ENCODE data around the gene CARD10. TPM values are rescaled to one million over a fixed set of nuclear protein-coding genes. Genes with fewer than 3 reads are reported as not detected.

The CARD10 gene
- total RNA-seq, 1 donor from 2014 or later: 2.7 TPM

DNA sequence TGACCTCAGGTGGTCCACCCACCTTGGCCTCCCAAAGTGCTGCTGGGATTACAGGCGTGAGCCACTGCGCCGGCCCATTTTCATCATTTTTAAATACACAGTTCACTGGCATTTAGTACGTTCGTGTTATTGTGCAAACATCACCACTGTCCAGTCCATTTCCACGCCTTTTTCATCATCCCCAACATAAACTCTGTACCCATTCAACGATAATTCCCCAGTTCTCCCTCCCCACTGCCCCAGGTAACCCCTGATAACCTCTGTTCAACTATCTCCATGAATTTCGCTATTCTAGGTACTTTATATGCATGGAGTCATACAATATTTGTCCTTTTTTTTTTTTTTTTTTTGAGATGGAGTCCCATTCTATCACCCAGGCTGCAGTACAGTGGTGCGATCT is 73.7 kb downstream of the CARD10 start:
- H3K36me3 Mint-ChIP-seq (ENCODE audit: unreplicated experiment): peaks cover 11% of the 10 kb centered on the region
- peaks cover 18% of the 10 kb centered on the region for H3K4me1 Mint-ChIP-seq (ENCODE audit: low read depth, unreplicated experiment)
- H3K27ac Mint-ChIP-seq (ENCODE audit: unreplicated experiment): no peak overlapping the region
- H3K4me3 Mint-ChIP-seq (ENCODE audit: unreplicated experiment): no peak overlapping the region
- H3K27me3 Mint-ChIP-seq (ENCODE audit: unreplicated experiment): peaks cover 6% of the 10 kb centered on the region
- DNase-seq: no peak
- H3K9me3 Mint-ChIP-seq (ENCODE audit: unreplicated experiment): peaks cover 3% of the 10 kb centered on the region
- TF ChIP-seq, protein P1, sequence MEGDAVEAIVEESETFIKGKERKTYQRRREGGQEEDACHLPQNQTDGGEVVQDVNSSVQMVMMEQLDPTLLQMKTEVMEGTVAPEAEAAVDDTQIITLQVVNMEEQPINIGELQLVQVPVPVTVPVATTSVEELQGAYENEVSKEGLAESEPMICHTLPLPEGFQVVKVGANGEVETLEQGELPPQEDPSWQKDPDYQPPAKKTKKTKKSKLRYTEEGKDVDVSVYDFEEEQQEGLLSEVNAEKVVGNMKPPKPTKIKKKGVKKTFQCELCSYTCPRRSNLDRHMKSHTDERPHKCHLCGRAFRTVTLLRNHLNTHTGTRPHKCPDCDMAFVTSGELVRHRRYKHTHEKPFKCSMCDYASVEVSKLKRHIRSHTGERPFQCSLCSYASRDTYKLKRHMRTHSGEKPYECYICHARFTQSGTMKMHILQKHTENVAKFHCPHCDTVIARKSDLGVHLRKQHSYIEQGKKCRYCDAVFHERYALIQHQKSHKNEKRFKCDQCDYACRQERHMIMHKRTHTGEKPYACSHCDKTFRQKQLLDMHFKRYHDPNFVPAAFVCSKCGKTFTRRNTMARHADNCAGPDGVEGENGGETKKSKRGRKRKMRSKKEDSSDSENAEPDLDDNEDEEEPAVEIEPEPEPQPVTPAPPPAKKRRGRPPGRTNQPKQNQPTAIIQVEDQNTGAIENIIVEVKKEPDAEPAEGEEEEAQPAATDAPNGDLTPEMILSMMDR (IDR thresholded peaks at IDR 0.05; ENCODE audit: partially characterized antibody, unreplicated experiment): no peak

DNA sequence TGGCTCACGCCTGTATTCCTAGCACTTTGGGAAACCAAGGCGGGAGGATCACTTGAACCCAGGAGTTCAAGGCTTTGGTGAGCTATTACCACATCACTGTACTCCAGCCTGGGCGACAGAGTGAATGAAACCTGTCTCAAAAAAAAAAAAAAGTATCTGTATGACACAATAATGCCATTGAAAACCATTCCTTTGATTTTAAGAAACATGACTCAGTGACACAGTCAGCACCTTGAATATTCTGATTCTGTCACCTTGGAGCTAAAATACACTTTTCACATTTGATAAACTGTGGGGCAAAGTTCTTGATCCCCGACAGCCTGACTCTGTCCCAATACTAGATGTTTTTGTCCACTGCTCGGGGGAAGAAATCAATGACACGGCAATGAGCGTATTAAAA is 75.2 kb downstream of the CARD10 start:
- Mint-ChIP-seq H3K36me3 (ENCODE audit: unreplicated experiment) (peaks cover 17% of the 10 kb centered on the region), H3K27ac (ENCODE audit: unreplicated experiment) (no peak overlapping the region), H3K27me3 (ENCODE audit: unreplicated experiment) (peaks cover 7% of the 10 kb centered on the region), H3K9me3 (ENCODE audit: unreplicated experiment) (peaks cover 3% of the 10 kb centered on the region), H3K4me3 (ENCODE audit: unreplicated experiment) (no peak overlapping the region), H3K4me1 (ENCODE audit: low read depth, unreplicated experiment) (peaks cover 25% of the 10 kb centered on the region)
- no peak for DNase-seq
- TF ChIP-seq, protein P1 (IDR thresholded peaks at IDR 0.05; ENCODE audit: partially characterized antibody, unreplicated experiment): no peak

DNA sequence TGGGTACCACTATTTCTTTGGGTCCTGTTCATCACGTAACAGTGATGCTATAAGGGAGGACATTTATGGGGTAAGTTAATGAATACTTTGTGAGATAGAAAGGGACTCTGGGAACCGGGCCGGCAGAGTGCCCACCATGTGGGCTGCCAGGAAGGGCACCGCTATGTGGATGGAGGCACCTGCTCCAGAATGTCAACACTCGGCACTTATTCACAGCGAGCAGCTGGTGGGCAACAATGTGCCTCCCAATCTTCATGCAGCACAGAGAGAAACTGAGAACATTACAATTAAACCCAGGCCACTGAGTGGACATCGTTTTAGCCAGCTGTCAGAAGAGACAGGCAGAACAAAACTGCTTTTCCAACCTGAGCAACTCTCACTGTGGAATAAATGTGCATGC is 76.1 kb downstream of the CARD10 start:
- Mint-ChIP-seq H3K36me3 (ENCODE audit: unreplicated experiment) (peaks cover 17% of the 10 kb centered on the region), H3K27ac (ENCODE audit: unreplicated experiment) (no peak overlapping the region), H3K4me3 (ENCODE audit: unreplicated experiment) (no peak overlapping the region), H3K4me1 (ENCODE audit: low read depth, unreplicated experiment) (peaks cover 29% of the 10 kb centered on the region), H3K27me3 (ENCODE audit: unreplicated experiment) (peaks cover 4% of the 10 kb centered on the region), H3K9me3 (ENCODE audit: unreplicated experiment) (peaks cover 3% of the 10 kb centered on the region)
- no peak for DNase-seq
- TF ChIP-seq, protein P1 (IDR thresholded peaks at IDR 0.05; ENCODE audit: partially characterized antibody, unreplicated experiment): no peak

DNA sequence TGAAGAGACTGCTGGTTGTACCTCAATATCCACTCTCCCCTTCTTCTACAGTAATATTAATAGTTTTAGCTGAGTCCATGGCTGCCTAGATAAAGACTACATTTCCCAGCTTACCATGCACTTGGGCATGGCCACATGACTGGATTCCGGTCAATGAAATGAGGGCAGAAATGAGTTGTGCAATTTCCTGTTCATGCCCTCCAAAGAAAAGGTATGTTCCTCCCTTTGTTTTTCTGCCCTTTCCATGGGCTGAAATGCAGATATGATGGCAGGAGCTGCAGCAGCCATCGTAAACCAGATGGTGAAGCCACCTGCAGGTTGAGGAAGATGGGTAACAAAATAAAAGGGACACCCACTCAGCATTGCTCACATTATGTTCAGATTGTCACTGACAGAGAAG is 76.7 kb downstream of the CARD10 start:
- Mint-ChIP-seq H3K4me3 (ENCODE audit: unreplicated experiment) (peak overlapping the region; percentile 8), H3K9me3 (ENCODE audit: unreplicated experiment) (peaks cover 3% of the 10 kb centered on the region), H3K27me3 (ENCODE audit: unreplicated experiment) (peaks cover 5% of the 10 kb centered on the region), H3K4me1 (ENCODE audit: low read depth, unreplicated experiment) (peaks cover 31% of the 10 kb centered on the region), H3K36me3 (ENCODE audit: unreplicated experiment) (peaks cover 17% of the 10 kb centered on the region), H3K27ac (ENCODE audit: unreplicated experiment) (peak overlapping the region; percentile 7)
- TF ChIP-seq, protein P1 (IDR thresholded peaks at IDR 0.05; ENCODE audit: partially characterized antibody, unreplicated experiment): no peak
- DNase-seq: no peak

DNA sequence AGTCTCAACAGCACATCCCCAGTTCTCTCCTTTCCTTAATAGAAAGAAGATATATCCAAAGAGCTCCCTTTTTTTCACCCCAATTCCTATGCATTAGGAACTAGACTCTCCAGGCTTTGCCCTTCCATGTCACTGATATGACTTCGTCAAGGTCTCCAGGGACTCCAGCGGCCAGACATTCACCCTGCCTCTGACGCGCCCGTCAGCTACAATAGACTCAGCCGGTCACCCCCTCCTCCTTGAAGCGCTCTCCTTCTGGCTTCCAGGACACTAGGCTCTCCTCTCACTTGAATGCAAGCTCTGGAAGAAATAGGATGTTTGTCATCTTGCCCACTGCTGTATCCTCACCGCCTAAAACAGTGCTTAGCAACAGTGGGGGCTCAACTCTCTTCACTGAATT is 77.1 kb downstream of the CARD10 start:
- H3K27ac Mint-ChIP-seq (ENCODE audit: unreplicated experiment): peak overlapping the region; percentile 7
- peaks cover 5% of the 10 kb centered on the region for H3K9me3 Mint-ChIP-seq (ENCODE audit: unreplicated experiment)
- peaks cover 17% of the 10 kb centered on the region for H3K36me3 Mint-ChIP-seq (ENCODE audit: unreplicated experiment)
- H3K27me3 Mint-ChIP-seq (ENCODE audit: unreplicated experiment): peaks cover 8% of the 10 kb centered on the region
- H3K4me3 Mint-ChIP-seq (ENCODE audit: unreplicated experiment): peak overlapping the region; percentile 8
- TF ChIP-seq, protein P1 (IDR thresholded peaks at IDR 0.05; ENCODE audit: partially characterized antibody, unreplicated experiment): no peak
- DNase-seq: no peak
- H3K4me1 Mint-ChIP-seq (ENCODE audit: low read depth, unreplicated experiment): peaks cover 31% of the 10 kb centered on the region

Data from glutamatergic neuron (in vitro differentiated cells).